Prostate gland (tissue), 2 donors: ENCODE results near the gene TMEM108. TPM values are rescaled to one million over a fixed set of nuclear protein-coding genes. Genes with fewer than 3 reads are reported as not detected.

Source experiments
- DNase-seq: peaks from one replicate; pipeline ENCODE4 v3.0.0-alpha.2; 2019; ENCODE audit warnings: low spot score
- H3K27ac ChIP-seq, 2 donors: fragments of 200-600 bp; sonication (generic); 2 replicates each; pipeline ENCODE4 v1.5.1; 2017 to 2019
- H3K27me3 ChIP-seq: fragments of 200-600 bp; sonication (generic); replicated peaks from 2 replicates; pipeline ENCODE4 v1.5.1; 2019; ENCODE audit not compliant: insufficient read depth
- H3K36me3 ChIP-seq, 2 donors: fragments of 200-600 bp; sonication (generic); 1 replicate in 1 of 2; 2 replicates in 1 of 2; pipeline versions ENCODE4 v1.5.1 to v1.8.1; 2017 to 2019
- H3K4me1 ChIP-seq: fragments of 200-600 bp; sonication (generic); replicated peaks from 2 replicates; pipeline ENCODE4 v1.5.1; 2019
- H3K4me3 ChIP-seq, 2 donors: fragments of 200-600 bp; sonication (generic); 2 replicates each; pipeline ENCODE4 v1.5.1; 2017 to 2019
- H3K9me3 ChIP-seq: fragments of 200-600 bp; sonication (generic); 2 replicates; pipeline ENCODE4 v1.5.1; 2017
- POLR2A ChIP-seq: fragments of 450-650 bp; IDR thresholded peaks from one replicate; pipeline ENCODE4 v1.6.1; 2016; ENCODE audit warnings: antibody characterized with exemption, mild to moderate bottlenecking
- POLR2AphosphoS5 ChIP-seq: sonication (generic); formaldehyde crosslinking; IDR thresholded peaks from one replicate; pipeline ENCODE4 v1.6.1; 2017; ENCODE audit warnings: antibody characterized with exemption
- WGBS: methylation state at CpG from one replicate; pipeline ENCODE4 v1.1.5; 2018; 5-methylcytosine and 5-hydroxymethylcytosine counted together
- intact Hi-C: fragments of 100-400 bp; cut with DNase I; formaldehyde crosslinking; loops from one replicate; pipeline ENCODE4 v1.14.2; 2022
- total RNA-seq, 2 donors: library from RNA; depleted of rRNA; stranded (reverse); fragments of >200 nt; gene quantifications; one replicate each; pipeline ENCODE4 v1.1.0, GENCODE V29; 2016
- TF ChIP-seq, protein P1 (sequence below), 4 experiments: fragments of 200-600 bp in 2 of 4; fragments of 450-650 bp in 2 of 4; sonication (generic) in 2 of 4; IDR thresholded peaks; 1 replicate in 3 of 4; 2 replicates in 1 of 4; pipeline ENCODE4 v1.5.1; 2016 to 2019; ENCODE audit warnings: antibody characterized with exemption in 4 of 4, mild to moderate bottlenecking in 2 of 4, moderate library complexity in 2 of 4

The TMEM108 gene
- total RNA-seq, 2 donors from 2014 or later: 8.1 TPM; not detected in 1

- TF ChIP-seq POLR2A (no peak), POLR2AphosphoS5 (no peak)
- TF ChIP-seq, protein P1, sequence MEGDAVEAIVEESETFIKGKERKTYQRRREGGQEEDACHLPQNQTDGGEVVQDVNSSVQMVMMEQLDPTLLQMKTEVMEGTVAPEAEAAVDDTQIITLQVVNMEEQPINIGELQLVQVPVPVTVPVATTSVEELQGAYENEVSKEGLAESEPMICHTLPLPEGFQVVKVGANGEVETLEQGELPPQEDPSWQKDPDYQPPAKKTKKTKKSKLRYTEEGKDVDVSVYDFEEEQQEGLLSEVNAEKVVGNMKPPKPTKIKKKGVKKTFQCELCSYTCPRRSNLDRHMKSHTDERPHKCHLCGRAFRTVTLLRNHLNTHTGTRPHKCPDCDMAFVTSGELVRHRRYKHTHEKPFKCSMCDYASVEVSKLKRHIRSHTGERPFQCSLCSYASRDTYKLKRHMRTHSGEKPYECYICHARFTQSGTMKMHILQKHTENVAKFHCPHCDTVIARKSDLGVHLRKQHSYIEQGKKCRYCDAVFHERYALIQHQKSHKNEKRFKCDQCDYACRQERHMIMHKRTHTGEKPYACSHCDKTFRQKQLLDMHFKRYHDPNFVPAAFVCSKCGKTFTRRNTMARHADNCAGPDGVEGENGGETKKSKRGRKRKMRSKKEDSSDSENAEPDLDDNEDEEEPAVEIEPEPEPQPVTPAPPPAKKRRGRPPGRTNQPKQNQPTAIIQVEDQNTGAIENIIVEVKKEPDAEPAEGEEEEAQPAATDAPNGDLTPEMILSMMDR (IDR thresholded peaks at IDR 0.05): no peak
- intact Hi-C loops: loop anchor here (2.0 kb wide), 1 partner anchor 336 kb away; no protein-coding TSS in a partner anchor
- Histone ChIP-seq H3K4me1 (no peaks in the 10 kb centered on the region), H3K9me3 (no peaks in the 10 kb centered on the region), H3K4me3 (no peak overlapping the region), H3K27ac (no peak overlapping the region), H3K36me3 (no peaks in the 10 kb centered on the region), H3K27me3 (no peaks in the 10 kb centered on the region)
- DNase-seq: no peak
- 77% methylated on average over 6 of the region's 6 CpGs for WGBS
Measured at GRCh38 chr3:133376810-133377209, 338.6 kb downstream of the TMEM108 start.

GRCh38 chr3:133377396-133377795 is 339.2 kb downstream of the TMEM108 start:
- Histone ChIP-seq H3K4me3 (no peak overlapping the region), H3K4me1 (no peaks in the 10 kb centered on the region), H3K27ac (no peak overlapping the region), H3K27me3 (no peaks in the 10 kb centered on the region), H3K9me3 (no peaks in the 10 kb centered on the region), H3K36me3 (no peaks in the 10 kb centered on the region)
- no peak for DNase-seq
- intact Hi-C loops: loop anchor here (2.0 kb wide), 1 partner anchor 337 kb away; no protein-coding TSS in a partner anchor
- no peak for TF ChIP-seq POLR2A
- TF ChIP-seq, protein P1 (IDR thresholded peaks at IDR 0.05): peak in 3 of 4 experiments; percentile 19 to 35 (median 31)
- 52% methylated on average over 3 of the region's 3 CpGs for WGBS

DNA sequence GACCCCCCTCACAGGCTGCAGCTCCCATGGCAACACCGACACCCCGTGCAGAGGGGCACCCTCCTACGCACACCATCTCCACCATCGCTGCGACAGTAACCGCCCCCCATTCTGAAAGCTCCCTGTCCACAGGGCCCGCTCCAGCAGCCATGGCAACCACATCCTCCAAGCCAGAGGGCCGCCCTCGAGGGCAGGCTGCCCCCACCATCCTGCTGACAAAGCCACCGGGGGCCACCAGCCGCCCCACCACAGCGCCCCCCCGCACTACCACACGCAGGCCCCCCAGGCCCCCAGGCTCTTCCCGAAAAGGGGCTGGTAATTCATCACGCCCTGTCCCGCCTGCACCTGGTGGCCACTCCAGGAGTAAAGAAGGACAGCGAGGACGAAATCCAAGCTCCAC is 341.7 kb downstream of the TMEM108 start:
- TF ChIP-seq POLR2A: no peak
- no peak for TF ChIP-seq POLR2AphosphoS5
- TF ChIP-seq, protein P1 (IDR thresholded peaks at IDR 0.05): no peak
- 95% methylated on average over 18 of the region's 19 CpGs for WGBS
- H3K9me3 ChIP-seq: no peaks in the 10 kb centered on the region
- H3K4me3 ChIP-seq: no peak overlapping the region
- no peaks in the 10 kb centered on the region for H3K4me1 ChIP-seq
- intact Hi-C loops: loop anchor here (5.0 kb wide), 1 partner anchor 648 kb away; no protein-coding TSS in a partner anchor
- no peak for DNase-seq
- H3K27me3 ChIP-seq: no peaks in the 10 kb centered on the region
- H3K36me3 ChIP-seq: no peaks in the 10 kb centered on the region
- no peak overlapping the region for H3K27ac ChIP-seq

GRCh38 chr3:133380481-133381225 is 342.5 kb downstream of the TMEM108 start:
- Histone ChIP-seq H3K4me3 (no peak overlapping the region), H3K9me3 (no peaks in the 10 kb centered on the region), H3K27me3 (no peaks in the 10 kb centered on the region), H3K4me1 (no peaks in the 10 kb centered on the region), H3K27ac (no peak overlapping the region), H3K36me3 (no peaks in the 10 kb centered on the region)
- WGBS: 97% methylated on average over 15 of the region's 16 CpGs
- DNase-seq: no peak
- TF ChIP-seq, protein P1 (IDR thresholded peaks at IDR 0.05): no peak
- no peak for TF ChIP-seq POLR2AphosphoS5
- no peak for TF ChIP-seq POLR2A
- intact Hi-C loops: loop anchor here (5.0 kb wide), 1 partner anchor 648 kb away; no protein-coding TSS in a partner anchor
